ENCODE results near the gene ROR1. TPM values are rescaled to one million over a fixed set of nuclear protein-coding genes. Genes with fewer than 3 reads are reported as not detected.
"Not testable (repeated sequence)": the region's sequence is repeated elsewhere in the genome, so short reads cannot be mapped to it uniquely, and the experiment has no call there.

The ROR1 gene
- total RNA-seq, 6 experiments from 2014 or later = 0.04 to 0.58 (median 0.37) TPM

DNA sequence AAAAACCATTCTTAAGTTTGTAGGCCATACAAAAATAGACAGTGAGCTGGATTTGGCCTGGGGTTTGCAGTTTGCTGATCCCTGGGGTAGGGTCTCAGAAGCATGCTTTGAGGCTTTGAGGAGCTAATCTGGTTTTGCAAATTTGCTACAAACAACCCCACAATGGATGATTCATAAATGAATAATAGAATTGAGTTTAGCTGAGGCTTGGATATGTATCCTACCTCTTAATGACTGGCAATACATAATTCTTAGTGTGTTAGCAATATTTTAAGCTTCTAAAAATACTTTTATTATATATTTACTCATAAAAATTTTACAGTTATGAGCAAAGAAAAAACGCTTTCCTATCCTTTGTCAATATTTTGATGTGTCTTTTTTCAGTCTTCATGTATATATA lies 50.6 kb downstream of the ROR1 start:
- ATAC-seq (no peak), DNase-seq (no peak)
- Histone ChIP-seq H3K4me1 (no peaks in the 10 kb centered on the region), H3K36me3 (no peaks in the 10 kb centered on the region), H3K9me3 (no peaks in the 10 kb centered on the region), H3K4me3 (no peak overlapping the region), H3K27me3 (no peaks in the 10 kb centered on the region), H3K27ac (no peak overlapping the region)
- intact Hi-C loops (cut with DNase I) = no loop called here
- WGBS (ENCODE audit: insufficient coverage, low coverage, low lambda C conversion rate, missing lambda C conversion rate) = 47% methylated on average over 1 of the region's 1 CpG
- no peak for TF ChIP-seq POLR2A (IDR thresholded peaks at IDR 0.05)

DNA sequence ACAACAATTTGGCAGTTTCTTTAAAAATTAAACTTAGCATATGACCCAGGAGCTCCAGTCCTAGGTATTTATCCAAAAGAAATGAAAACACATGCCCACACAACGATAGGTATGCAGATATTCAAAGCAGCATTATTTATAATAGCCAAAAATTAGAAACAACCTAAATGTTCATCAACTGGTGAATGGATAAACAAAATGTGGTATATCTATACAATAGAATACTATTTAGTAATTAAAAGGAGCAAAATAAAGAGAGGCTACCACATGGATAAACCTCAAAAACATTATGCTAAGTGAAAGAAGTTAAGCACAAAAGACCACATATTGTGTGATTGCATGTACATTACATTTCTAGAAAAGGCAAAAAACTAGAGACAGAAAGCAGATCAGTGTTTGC lies 51.3 kb downstream of the ROR1 start:
- TF ChIP-seq, protein P1, sequence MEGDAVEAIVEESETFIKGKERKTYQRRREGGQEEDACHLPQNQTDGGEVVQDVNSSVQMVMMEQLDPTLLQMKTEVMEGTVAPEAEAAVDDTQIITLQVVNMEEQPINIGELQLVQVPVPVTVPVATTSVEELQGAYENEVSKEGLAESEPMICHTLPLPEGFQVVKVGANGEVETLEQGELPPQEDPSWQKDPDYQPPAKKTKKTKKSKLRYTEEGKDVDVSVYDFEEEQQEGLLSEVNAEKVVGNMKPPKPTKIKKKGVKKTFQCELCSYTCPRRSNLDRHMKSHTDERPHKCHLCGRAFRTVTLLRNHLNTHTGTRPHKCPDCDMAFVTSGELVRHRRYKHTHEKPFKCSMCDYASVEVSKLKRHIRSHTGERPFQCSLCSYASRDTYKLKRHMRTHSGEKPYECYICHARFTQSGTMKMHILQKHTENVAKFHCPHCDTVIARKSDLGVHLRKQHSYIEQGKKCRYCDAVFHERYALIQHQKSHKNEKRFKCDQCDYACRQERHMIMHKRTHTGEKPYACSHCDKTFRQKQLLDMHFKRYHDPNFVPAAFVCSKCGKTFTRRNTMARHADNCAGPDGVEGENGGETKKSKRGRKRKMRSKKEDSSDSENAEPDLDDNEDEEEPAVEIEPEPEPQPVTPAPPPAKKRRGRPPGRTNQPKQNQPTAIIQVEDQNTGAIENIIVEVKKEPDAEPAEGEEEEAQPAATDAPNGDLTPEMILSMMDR (IDR thresholded peaks at IDR 0.05) = no peak
- TF ChIP-seq POLR2A (IDR thresholded peaks at IDR 0.05) = no peak
- no peak for DNase-seq
- Histone ChIP-seq H3K27ac (no peak overlapping the region), H3K27me3 (no peaks in the 10 kb centered on the region), H3K9me3 (no peaks in the 10 kb centered on the region), H3K4me3 (no peak overlapping the region), H3K36me3 (no peaks in the 10 kb centered on the region), H3K4me1 (no peaks in the 10 kb centered on the region)
- WGBS (ENCODE audit: insufficient coverage, low coverage, low lambda C conversion rate, missing lambda C conversion rate) = 56% methylated on average over 1 of the region's 1 CpG
- no peak for ATAC-seq
- intact Hi-C loops (cut with DNase I) = no loop called here

DNA sequence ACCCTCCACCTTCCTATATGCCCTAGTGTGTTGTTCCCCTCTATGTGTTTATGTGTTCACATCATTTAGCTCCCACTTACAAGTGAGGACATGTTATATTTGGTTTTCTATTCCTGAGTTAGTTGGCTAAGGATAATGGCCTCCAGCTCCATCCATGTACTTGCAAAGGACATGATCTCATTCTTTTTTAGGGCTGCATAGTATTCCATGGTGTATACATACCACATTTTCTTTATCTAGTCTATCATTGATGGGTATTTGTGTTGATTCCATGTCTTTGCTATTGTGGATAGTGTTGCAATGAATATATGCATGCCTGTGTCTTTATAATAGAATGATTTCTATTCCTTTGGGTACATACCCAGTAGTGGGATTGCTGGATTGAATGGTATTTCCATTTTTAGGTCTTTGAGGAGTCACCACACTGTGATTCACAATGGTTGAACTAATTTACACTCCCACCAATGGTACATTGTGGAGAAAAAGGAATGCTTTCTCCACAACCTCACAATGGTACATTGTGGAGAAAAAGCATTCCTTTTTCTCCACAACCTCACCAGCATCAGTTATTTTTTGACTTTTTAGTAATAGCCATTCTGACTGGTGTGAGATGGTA lies 52.5 kb downstream of the ROR1 start:
- H3K4me3 ChIP-seq; DNase-seq; H3K27ac ChIP-seq; H3K4me1 ChIP-seq; H3K27me3 ChIP-seq; intact Hi-C loops (cut with DNase I); H3K9me3 ChIP-seq; H3K36me3 ChIP-seq; ATAC-seq: not testable (repeated sequence)

DNA sequence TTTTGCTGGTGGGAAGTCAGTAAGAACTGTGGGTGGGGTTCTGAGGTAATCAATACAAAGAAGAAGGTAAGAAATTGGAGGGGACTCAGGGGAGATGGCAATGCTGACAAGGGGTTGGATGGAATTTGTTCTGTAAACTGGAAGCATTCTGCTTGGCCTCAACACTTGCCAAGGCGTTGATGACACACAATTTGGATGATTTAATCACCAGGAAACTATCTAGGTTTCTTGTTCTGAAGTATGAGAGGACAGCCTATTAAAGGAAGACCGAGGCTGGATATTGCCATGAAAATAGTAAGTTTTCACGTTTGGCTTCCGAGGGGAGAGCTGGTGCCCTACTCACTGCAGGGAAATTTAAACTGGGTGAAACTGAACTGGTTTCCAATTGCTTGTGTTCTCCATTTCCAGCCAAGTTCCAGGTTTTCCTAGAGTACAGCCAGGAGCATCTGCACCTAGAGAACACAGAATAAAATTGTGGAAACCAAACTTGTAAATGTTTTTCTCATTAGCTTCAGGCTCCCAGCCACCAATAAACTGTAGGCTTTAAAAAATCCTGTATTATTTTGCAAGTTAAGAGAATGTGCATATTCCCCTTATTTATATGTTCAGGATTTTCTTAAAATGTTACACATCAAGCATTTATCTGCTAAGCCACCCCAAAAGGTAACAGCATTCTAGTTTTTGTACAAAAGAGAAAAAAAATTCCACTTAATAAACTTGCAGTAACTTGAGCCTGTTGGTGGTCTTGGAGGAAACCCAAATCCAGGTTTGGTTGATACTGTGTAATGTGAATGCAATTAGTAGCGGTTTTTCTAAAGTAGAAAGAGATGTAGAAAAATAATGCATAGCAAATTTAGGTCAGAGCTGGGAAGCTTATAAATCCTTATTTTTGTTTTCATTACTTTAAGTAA lies 53.8 kb downstream of the ROR1 start:
- intact Hi-C loops (cut with DNase I) = no loop called here
- H3K4me1 ChIP-seq = no peaks in the 10 kb centered on the region
- DNase-seq (no peak), ATAC-seq (no peak)
- no peak overlapping the region for H3K27ac ChIP-seq
- H3K27me3 ChIP-seq = no peaks in the 10 kb centered on the region
- no peak for TF ChIP-seq POLR2A (IDR thresholded peaks at IDR 0.05)
- TF ChIP-seq, protein P1 (IDR thresholded peaks at IDR 0.05) = no peak
- H3K36me3 ChIP-seq = no peaks in the 10 kb centered on the region
- 63% methylated on average over 5 of the region's 5 CpGs for WGBS (ENCODE audit: insufficient coverage, low coverage, low lambda C conversion rate, missing lambda C conversion rate)
- H3K9me3 ChIP-seq = no peaks in the 10 kb centered on the region
- no peak overlapping the region for H3K4me3 ChIP-seq

DNA sequence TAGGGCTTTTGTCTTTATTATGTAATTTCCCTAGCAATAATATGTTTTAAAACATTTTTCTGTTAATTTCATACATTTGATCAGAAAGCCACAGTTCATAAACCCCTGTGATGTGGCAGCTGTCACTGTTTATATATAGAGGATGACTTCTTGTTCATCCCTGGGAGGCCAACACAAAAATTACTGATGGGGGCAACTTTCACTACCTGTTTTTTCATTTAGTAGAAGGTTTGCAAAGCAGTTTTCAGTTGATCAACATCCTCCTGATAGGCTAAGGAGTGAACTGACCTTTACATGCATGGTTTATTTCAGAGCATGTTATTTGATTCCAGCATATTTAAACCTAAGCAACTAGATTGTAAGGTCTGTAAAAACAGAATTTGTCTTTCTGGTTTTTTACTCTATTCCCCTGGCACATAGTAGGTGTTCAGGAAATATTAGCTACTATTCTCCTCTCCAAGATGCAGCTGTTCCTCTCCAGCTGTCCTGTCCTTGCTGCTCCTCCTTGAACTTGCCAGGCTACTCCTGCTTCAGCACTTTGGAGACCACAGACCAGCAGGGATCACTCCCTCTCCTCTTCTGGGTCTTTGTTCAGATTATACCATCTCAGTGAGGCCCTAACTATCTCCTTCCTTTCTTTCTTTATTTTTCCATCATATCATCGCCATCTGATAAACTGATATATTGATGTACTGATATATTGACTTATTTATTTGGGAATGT lies 54.7 kb downstream of the ROR1 start:
- Histone ChIP-seq H3K27ac (no peak overlapping the region), H3K4me1 (no peaks in the 10 kb centered on the region), H3K36me3 (no peaks in the 10 kb centered on the region), H3K9me3 (no peaks in the 10 kb centered on the region), H3K4me3 (no peak overlapping the region), H3K27me3 (no peaks in the 10 kb centered on the region)
- ATAC-seq = peak in 3 of 4 donors; percentile 20 to 65 (median 45)
- no peak for DNase-seq
- WGBS (ENCODE audit: insufficient coverage, low coverage, low lambda C conversion rate, missing lambda C conversion rate) = 63% methylated on average over 1 of the region's 1 CpG
- TF ChIP-seq, protein P1 (IDR thresholded peaks at IDR 0.05) = no peak
- no peak for TF ChIP-seq POLR2A (IDR thresholded peaks at IDR 0.05)
- intact Hi-C loops (cut with DNase I) = no loop called here

Data from right lobe of liver (tissue), 6 donors.